Tibial nerve (tissue), 4 donors: ENCODE data around the gene OCA2.

Source experiments
- CTCF ChIP-seq, 5 experiments: fragments of 200-600 bp in 3 of 5; fragments of 450-650 bp in 2 of 5; sonication (generic) in 3 of 5; IDR thresholded peaks; one replicate each; pipeline ENCODE4 v1.5.1; 2016 to 2019; ENCODE audit warnings: antibody characterized with exemption in 5 of 5, mild to moderate bottlenecking in 3 of 5, moderate library complexity in 2 of 5
- EP300 ChIP-seq, 2 donors: sonication (generic); formaldehyde crosslinking; IDR thresholded peaks; one replicate each; pipeline ENCODE4 v1.6.1; 2017; ENCODE audit warnings: antibody characterized with exemption in 2 of 2, mild to moderate bottlenecking in 1 of 2
- POLR2A ChIP-seq, 2 donors: fragments of 450-650 bp; IDR thresholded peaks; one replicate each; pipeline ENCODE4 v1.6.1; 2017; ENCODE audit warnings: antibody characterized with exemption in 2 of 2, mild to moderate bottlenecking in 2 of 2, moderate library complexity in 2 of 2

GRCh38 chr15:27807335-27807734 lies 291.8 kb downstream of the OCA2 start:
- TF ChIP-seq CTCF (IDR thresholded peaks at IDR 0.05) = no peak
- TF ChIP-seq EP300 (IDR thresholded peaks at IDR 0.05) = no peak
- no peak for TF ChIP-seq POLR2A (IDR thresholded peaks at IDR 0.05)
